Caco-2 (cell line): ENCODE data around the gene SH3RF2. TPM values are rescaled to one million over a fixed set of nuclear protein-coding genes. Genes with fewer than 3 reads are reported as not detected.

Experiments used
- BruUV-seq: library from RNA; stranded (reverse); fragments of 400-500 nt; replicated peaks from 2 replicates; lab custom pipeline; 2021; lab: Mats Ljungman, UMichigan
- CTCF ChIA-PET: fragments of 300-600 bp; sonication (Branson Sonifier 250); formaldehyde crosslinking; loops from one replicate; lab custom pipeline; 2022; ENCODE audit warnings: antibody characterized with exemption; lab: Charles Lee
- POLR2A ChIA-PET: fragments of 300-600 bp; sonication (Branson Sonifier 250); formaldehyde crosslinking; loops from one replicate; lab custom pipeline; 2022; ENCODE audit warnings: antibody characterized with exemption; lab: Charles Lee
- DNase-seq, 2 experiments: peaks; one replicate each; pipeline versions ENCODE4 v3.0.0 to v3.0.0-alpha.2; 2020 to 2022
- H3K27me3 ChIP-seq: replicated peaks from 2 replicates; pipeline ENCODE4 v1.6.0; 2011; ENCODE audit warnings: low read length; ENCODE audit not compliant: control insufficient read depth, insufficient read depth
- H3K36me3 ChIP-seq: 2 replicates; pipeline ENCODE4 v1.5.1; 2011; ENCODE audit warnings: low read length; ENCODE audit not compliant: control insufficient read depth, insufficient read depth
- H3K4me1 ChIP-seq: fragments of 250-450 bp; sonication (Bioruptor Pico); 2 replicates; pipeline ENCODE4 v1.5.1; 2020; ENCODE audit warnings: mild to moderate bottlenecking
- H3K4me3 ChIP-seq: 2 replicates; pipeline ENCODE4 v1.5.1; 2011; ENCODE audit warnings: low read depth, mild to moderate bottlenecking, control low read depth, low read length
- H3K9me3 ChIP-seq: fragments of 250-450 bp; sonication (Bioruptor Pico); 2 replicates; pipeline ENCODE4 v1.5.1; 2020; ENCODE audit warnings: mild to moderate bottlenecking, moderate library complexity
- H3K27ac Mint-ChIP-seq: one replicate; pipeline ENCODE4 v1.8.0; 2022; ENCODE audit warnings: mixed read lengths; ENCODE audit not compliant: unreplicated experiment
- H3K27me3 Mint-ChIP-seq: one replicate; pipeline ENCODE4 v1.8.0; 2022; ENCODE audit warnings: mixed read lengths; ENCODE audit not compliant: insufficient read depth, unreplicated experiment
- H3K36me3 Mint-ChIP-seq: one replicate; pipeline ENCODE4 v1.8.0; 2022; ENCODE audit warnings: mild to moderate bottlenecking, mixed read lengths; ENCODE audit not compliant: insufficient read depth, unreplicated experiment
- H3K4me1 Mint-ChIP-seq: one replicate; pipeline ENCODE4 v1.8.0; 2022; ENCODE audit warnings: low read depth, mixed read lengths; ENCODE audit not compliant: unreplicated experiment
- H3K4me3 Mint-ChIP-seq: one replicate; pipeline ENCODE4 v1.8.0; 2022; ENCODE audit warnings: mild to moderate bottlenecking, moderate library complexity, mixed read lengths; ENCODE audit not compliant: unreplicated experiment
- H3K9me3 Mint-ChIP-seq: one replicate; pipeline ENCODE4 v1.8.0; 2022; ENCODE audit warnings: mixed read lengths; ENCODE audit not compliant: unreplicated experiment
- intact Hi-C: fragments of 100-400 bp; cut with micrococcal nuclease; formaldehyde crosslinking; loops from one replicate; pipeline ENCODE4 v1.10.0; 2022; ENCODE audit not compliant: unreplicated experiment
- total RNA-seq: library from RNA; stranded (reverse); gene quantifications from 2 replicates; pipeline ENCODE4 v1.2.3, GENCODE V29; 2022
- TF ChIP-seq, protein P1 (sequence below), 2 experiments: fragments of 200-600 bp in 1 of 2; IDR thresholded peaks; 1 replicate in 1 of 2; 2 replicates in 1 of 2; pipeline versions ENCODE4 v1.5.1 to v1.8.0; 2011 to 2022; ENCODE audit warnings: antibody characterized with exemption in 1 of 2, control low read depth in 1 of 2, inconsistent platforms in 1 of 2, low read depth in 1 of 2, low read length in 1 of 2, mild to moderate bottlenecking in 1 of 2, moderate library complexity in 1 of 2; ENCODE audit not compliant: insufficient read depth in 1 of 2, severe bottlenecking in 1 of 2, unreplicated experiment in 1 of 2

SH3RF2 gene
- total RNA-seq, 1 experiment from 2014 or later = 49.4 TPM

DNA sequence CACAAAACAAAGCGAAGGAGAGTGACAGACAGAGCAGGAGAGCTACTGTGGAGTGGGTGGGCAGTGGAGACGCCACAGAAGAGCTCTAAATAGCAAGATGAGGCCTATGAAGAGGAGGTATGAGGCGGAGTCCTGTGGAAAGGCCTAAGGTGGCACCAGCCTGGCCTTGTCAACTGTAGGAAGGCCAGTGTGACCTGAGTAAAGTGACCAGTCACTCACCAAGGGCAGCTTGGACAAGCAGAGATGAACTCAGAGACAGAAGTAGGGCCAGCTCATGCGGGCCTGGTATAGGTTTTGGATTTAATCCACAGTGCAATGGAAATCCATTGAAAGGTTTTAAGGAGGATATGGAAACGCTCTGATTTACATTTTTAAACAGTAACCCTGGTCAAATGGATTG, 23.8 kb upstream of the SH3RF2 start:
- no peak overlapping the region for H3K4me3 ChIP-seq
- ChIA-PET CTCF (no interaction called here), POLR2A (no interaction called here)
- DNase-seq = no peak
- Mint-ChIP-seq H3K36me3 (no peaks in the 10 kb centered on the region), H3K4me3 (no peak overlapping the region), H3K27me3 (no peaks in the 10 kb centered on the region), H3K27ac (no peak overlapping the region), H3K4me1 (peaks cover 16% of the 10 kb centered on the region), H3K9me3 (no peaks in the 10 kb centered on the region)
- TF ChIP-seq, protein P1, sequence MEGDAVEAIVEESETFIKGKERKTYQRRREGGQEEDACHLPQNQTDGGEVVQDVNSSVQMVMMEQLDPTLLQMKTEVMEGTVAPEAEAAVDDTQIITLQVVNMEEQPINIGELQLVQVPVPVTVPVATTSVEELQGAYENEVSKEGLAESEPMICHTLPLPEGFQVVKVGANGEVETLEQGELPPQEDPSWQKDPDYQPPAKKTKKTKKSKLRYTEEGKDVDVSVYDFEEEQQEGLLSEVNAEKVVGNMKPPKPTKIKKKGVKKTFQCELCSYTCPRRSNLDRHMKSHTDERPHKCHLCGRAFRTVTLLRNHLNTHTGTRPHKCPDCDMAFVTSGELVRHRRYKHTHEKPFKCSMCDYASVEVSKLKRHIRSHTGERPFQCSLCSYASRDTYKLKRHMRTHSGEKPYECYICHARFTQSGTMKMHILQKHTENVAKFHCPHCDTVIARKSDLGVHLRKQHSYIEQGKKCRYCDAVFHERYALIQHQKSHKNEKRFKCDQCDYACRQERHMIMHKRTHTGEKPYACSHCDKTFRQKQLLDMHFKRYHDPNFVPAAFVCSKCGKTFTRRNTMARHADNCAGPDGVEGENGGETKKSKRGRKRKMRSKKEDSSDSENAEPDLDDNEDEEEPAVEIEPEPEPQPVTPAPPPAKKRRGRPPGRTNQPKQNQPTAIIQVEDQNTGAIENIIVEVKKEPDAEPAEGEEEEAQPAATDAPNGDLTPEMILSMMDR (IDR thresholded peaks at IDR 0.05; ENCODE audit: insufficient read depth in 1 of 2, low read depth in 1 of 2, low read length in 1 of 2, severe bottlenecking in 1 of 2, unreplicated experiment in 1 of 2) = no peak
- H3K36me3 ChIP-seq = no peaks in the 10 kb centered on the region
- no peaks in the 10 kb centered on the region for H3K27me3 ChIP-seq
- BruUV-seq = no TSS peak
- no peaks in the 10 kb centered on the region for H3K4me1 ChIP-seq
- no peaks in the 10 kb centered on the region for H3K9me3 ChIP-seq
- intact Hi-C loops = no loop called here

DNA sequence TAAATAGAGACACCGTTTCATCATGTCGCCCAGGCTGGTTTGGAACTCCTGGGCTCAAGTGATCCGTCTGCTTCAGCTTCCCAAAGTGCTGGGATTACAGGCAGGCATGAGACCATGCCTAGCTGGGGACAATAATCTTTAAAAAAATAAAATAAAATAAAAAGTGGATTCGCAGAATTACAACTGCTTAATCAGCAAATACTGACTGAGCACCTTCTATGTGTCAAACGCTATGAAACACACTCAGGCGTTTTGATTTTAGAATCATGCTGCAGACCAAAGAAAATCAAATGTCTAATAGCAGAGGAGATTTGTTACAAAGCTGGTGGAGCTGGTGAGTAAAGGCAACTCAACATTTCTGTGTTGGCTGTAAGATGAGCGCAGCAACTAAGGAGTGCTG, 22.7 kb upstream of the SH3RF2 start:
- no TSS peak for BruUV-seq
- Mint-ChIP-seq H3K4me1 (peaks cover 6% of the 10 kb centered on the region), H3K27me3 (no peaks in the 10 kb centered on the region), H3K36me3 (no peaks in the 10 kb centered on the region), H3K9me3 (no peaks in the 10 kb centered on the region), H3K4me3 (no peak overlapping the region), H3K27ac (no peak overlapping the region)
- intact Hi-C loops = no loop called here
- POLR2A ChIA-PET = interaction anchor here (0.5 kb wide), 1 partner anchor 231 kb away, joined by 3 read pairs; no protein-coding TSS in a partner anchor
- no peaks in the 10 kb centered on the region for H3K27me3 ChIP-seq
- DNase-seq = no peak
- no peaks in the 10 kb centered on the region for H3K36me3 ChIP-seq
- no peak overlapping the region for H3K4me3 ChIP-seq
- TF ChIP-seq, protein P1 (IDR thresholded peaks at IDR 0.05; ENCODE audit: insufficient read depth in 1 of 2, low read depth in 1 of 2, low read length in 1 of 2, severe bottlenecking in 1 of 2, unreplicated experiment in 1 of 2) = no peak
- CTCF ChIA-PET = no interaction called here
- H3K4me1 ChIP-seq = no peaks in the 10 kb centered on the region
- H3K9me3 ChIP-seq = no peaks in the 10 kb centered on the region

DNA sequence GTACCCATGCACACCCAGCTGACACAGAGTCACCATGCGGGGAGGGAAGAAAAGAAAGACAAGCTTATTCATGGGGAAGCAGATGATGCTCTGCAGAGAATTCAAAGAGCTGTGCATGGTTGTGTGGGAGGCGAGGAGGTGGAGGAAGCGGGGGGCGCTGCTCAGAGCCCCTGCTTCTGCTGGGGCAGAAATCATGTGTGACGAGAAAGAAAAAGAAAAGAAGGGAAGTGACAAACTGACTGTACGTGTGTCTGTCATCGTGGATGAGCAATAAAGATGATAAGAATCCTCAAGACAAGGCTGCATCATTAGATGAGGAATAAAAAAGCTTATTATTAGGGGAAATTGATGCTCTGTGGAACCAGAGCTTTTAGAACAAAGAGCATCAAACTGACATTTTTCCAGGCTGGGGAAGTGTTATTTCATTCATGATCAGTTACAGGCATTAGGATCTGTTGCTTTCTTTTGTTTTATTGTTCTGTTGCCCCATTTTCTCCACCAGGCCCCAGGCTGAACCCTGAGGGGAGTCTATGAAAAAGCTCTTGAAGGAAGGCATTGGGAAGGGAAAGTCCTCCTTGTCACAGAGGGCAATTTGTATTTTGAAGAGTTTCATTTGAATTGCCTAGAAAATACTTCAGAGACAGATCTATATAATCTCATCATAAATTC, 20.3 kb upstream of the SH3RF2 start:
- no peak for DNase-seq
- TF ChIP-seq, protein P1 (IDR thresholded peaks at IDR 0.05; ENCODE audit: insufficient read depth in 1 of 2, low read depth in 1 of 2, low read length in 1 of 2, severe bottlenecking in 1 of 2, unreplicated experiment in 1 of 2) = no peak
- H3K27me3 Mint-ChIP-seq = no peaks in the 10 kb centered on the region
- H3K4me3 Mint-ChIP-seq = no peak overlapping the region
- CTCF ChIA-PET = no interaction called here
- Histone ChIP-seq H3K4me1 (no peaks in the 10 kb centered on the region), H3K27me3 (no peaks in the 10 kb centered on the region), H3K4me3 (no peak overlapping the region), H3K9me3 (no peaks in the 10 kb centered on the region), H3K36me3 (no peaks in the 10 kb centered on the region)
- peaks cover 6% of the 10 kb centered on the region for H3K4me1 Mint-ChIP-seq
- BruUV-seq = no TSS peak
- H3K36me3 Mint-ChIP-seq = no peaks in the 10 kb centered on the region
- no peaks in the 10 kb centered on the region for H3K9me3 Mint-ChIP-seq
- POLR2A ChIA-PET = no interaction called here
- intact Hi-C loops = no loop called here
- no peak overlapping the region for H3K27ac Mint-ChIP-seq
